MM.1S (cell line): ENCODE data around the gene DCP1B.

Experiments
- EZH2phosphoT487 ChIP-seq: fragments of 300-600 bp; sonication (generic); IDR thresholded peaks from 2 replicates; pipeline ENCODE4 v1.6.1; 2018; ENCODE audit warnings: antibody characterized with exemption, low read length
- TF ChIP-seq, protein P1 (sequence below): fragments of 300-600 bp; sonication (generic); IDR thresholded peaks from 2 replicates; pipeline ENCODE4 v1.5.1; 2016; ENCODE audit warnings: antibody characterized with exemption, low read length, mixed read lengths

- TF ChIP-seq, protein P1, sequence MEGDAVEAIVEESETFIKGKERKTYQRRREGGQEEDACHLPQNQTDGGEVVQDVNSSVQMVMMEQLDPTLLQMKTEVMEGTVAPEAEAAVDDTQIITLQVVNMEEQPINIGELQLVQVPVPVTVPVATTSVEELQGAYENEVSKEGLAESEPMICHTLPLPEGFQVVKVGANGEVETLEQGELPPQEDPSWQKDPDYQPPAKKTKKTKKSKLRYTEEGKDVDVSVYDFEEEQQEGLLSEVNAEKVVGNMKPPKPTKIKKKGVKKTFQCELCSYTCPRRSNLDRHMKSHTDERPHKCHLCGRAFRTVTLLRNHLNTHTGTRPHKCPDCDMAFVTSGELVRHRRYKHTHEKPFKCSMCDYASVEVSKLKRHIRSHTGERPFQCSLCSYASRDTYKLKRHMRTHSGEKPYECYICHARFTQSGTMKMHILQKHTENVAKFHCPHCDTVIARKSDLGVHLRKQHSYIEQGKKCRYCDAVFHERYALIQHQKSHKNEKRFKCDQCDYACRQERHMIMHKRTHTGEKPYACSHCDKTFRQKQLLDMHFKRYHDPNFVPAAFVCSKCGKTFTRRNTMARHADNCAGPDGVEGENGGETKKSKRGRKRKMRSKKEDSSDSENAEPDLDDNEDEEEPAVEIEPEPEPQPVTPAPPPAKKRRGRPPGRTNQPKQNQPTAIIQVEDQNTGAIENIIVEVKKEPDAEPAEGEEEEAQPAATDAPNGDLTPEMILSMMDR, result no peak
- TF ChIP-seq EZH2phosphoT487, result no peak
Observed at GRCh38 chr12:2035431-2036055, 31.3 kb upstream of the DCP1B start.
